Activated B cell treated with CpG ODN at 0.5 μM for 24 hours (primary cell): ENCODE results near the gene FPR3. TPM values are rescaled to one million over a fixed set of nuclear protein-coding genes. Genes with fewer than 3 reads are reported as not detected.

Source experiments
- ATAC-seq: fragments of 200-7000 bp; cut with Tn5 transposase; one replicate; pipeline ENCODE4 v1.10.0; 2021; ENCODE audit warnings: low read depth, mild to moderate bottlenecking, moderate library complexity
- CTCF ChIA-PET: fragments of 350-600 bp; sonication (Branson Sonifier 250); formaldehyde crosslinking; loops from one replicate; lab custom pipeline; 2021; ENCODE audit warnings: antibody characterized with exemption; lab: Charles Lee
- POLR2A ChIA-PET: fragments of 350-600 bp; sonication (Branson Sonifier 250); formaldehyde crosslinking; loops from one replicate; lab custom pipeline; 2021; ENCODE audit warnings: antibody characterized with exemption; lab: Charles Lee
- DNase-seq: peaks from one replicate; pipeline ENCODE4 v3.0.0; 2022
- H3K27ac Mint-ChIP-seq: one replicate; pipeline ENCODE4 v1.8.0; 2020; ENCODE audit warnings: mixed read lengths
- H3K27me3 Mint-ChIP-seq: one replicate; pipeline ENCODE4 v1.8.0; 2021; ENCODE audit warnings: mixed read lengths
- H3K36me3 Mint-ChIP-seq: one replicate; pipeline ENCODE4 v1.8.0; 2021; ENCODE audit warnings: low read depth, mixed read lengths
- H3K4me1 Mint-ChIP-seq: one replicate; pipeline ENCODE4 v1.8.0; 2021; ENCODE audit warnings: mixed read lengths
- H3K4me3 Mint-ChIP-seq: one replicate; pipeline ENCODE4 v1.8.0; 2020; ENCODE audit warnings: mild to moderate bottlenecking, mixed read lengths
- H3K9me3 Mint-ChIP-seq: one replicate; pipeline ENCODE4 v1.8.0; 2020; ENCODE audit warnings: mixed read lengths
- intact Hi-C: fragments of 100-400 bp; cut with micrococcal nuclease; formaldehyde crosslinking; loops from one replicate; pipeline ENCODE4 v1.15.1; 2024
- total RNA-seq: library from RNA; stranded (reverse); gene quantifications from 2 replicates; pipeline ENCODE4 v1.2.3, GENCODE V29; 2022
- TF ChIP-seq, protein P1 (sequence below): fragments of 200-600 bp; IDR thresholded peaks from one replicate; pipeline ENCODE4 v1.8.0; 2022; ENCODE audit warnings: antibody characterized with exemption, mild to moderate bottlenecking

Gene FPR3
- total RNA-seq, 1 donor from 2014 or later, result 0.27 TPM

GRCh38 chr19:51754109-51754508 is 40.8 kb upstream of the FPR3 start:
- TF ChIP-seq, protein P1, sequence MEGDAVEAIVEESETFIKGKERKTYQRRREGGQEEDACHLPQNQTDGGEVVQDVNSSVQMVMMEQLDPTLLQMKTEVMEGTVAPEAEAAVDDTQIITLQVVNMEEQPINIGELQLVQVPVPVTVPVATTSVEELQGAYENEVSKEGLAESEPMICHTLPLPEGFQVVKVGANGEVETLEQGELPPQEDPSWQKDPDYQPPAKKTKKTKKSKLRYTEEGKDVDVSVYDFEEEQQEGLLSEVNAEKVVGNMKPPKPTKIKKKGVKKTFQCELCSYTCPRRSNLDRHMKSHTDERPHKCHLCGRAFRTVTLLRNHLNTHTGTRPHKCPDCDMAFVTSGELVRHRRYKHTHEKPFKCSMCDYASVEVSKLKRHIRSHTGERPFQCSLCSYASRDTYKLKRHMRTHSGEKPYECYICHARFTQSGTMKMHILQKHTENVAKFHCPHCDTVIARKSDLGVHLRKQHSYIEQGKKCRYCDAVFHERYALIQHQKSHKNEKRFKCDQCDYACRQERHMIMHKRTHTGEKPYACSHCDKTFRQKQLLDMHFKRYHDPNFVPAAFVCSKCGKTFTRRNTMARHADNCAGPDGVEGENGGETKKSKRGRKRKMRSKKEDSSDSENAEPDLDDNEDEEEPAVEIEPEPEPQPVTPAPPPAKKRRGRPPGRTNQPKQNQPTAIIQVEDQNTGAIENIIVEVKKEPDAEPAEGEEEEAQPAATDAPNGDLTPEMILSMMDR, result no peak
- Mint-ChIP-seq H3K27ac (no peak overlapping the region), H3K4me1 (peaks cover 12% of the 10 kb centered on the region), H3K27me3 (no peaks in the 10 kb centered on the region), H3K36me3 (no peaks in the 10 kb centered on the region), H3K4me3 (no peak overlapping the region), H3K9me3 (peaks cover 5% of the 10 kb centered on the region)
- no peak for ATAC-seq
- ChIA-PET CTCF (no interaction called here), POLR2A (no interaction called here)
- no peak for DNase-seq
- intact Hi-C loops, result no loop called here

GRCh38 chr19:51754770-51755169 is 40.2 kb upstream of the FPR3 start:
- H3K27ac Mint-ChIP-seq, result no peak overlapping the region
- intact Hi-C loops, result no loop called here
- H3K4me3 Mint-ChIP-seq, result no peak overlapping the region
- ChIA-PET CTCF (no interaction called here), POLR2A (no interaction called here)
- H3K9me3 Mint-ChIP-seq, result peaks cover 3% of the 10 kb centered on the region
- no peaks in the 10 kb centered on the region for H3K27me3 Mint-ChIP-seq
- ATAC-seq (no peak), DNase-seq (no peak)
- TF ChIP-seq, protein P1, result no peak
- peaks cover 12% of the 10 kb centered on the region for H3K4me1 Mint-ChIP-seq
- no peaks in the 10 kb centered on the region for H3K36me3 Mint-ChIP-seq

DNA sequence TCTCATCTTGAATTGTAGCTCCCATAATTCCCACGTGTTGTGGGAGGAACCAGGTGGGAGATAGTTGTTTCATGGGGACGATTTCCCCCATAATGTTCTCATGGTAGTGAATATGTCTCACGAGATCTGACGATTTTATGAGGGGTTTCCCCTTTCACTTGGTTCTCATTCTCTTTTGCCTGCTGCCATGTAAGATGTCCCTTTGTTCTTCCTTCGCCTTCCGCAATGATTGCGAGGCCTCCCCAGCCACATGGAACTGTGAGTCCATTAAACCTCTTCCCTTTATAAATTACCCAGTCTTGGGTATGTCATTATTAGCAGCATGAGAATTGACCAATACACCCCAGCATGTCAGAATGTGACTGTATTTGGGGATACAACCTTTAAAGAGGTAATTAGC is 39.4 kb upstream of the FPR3 start:
- Mint-ChIP-seq H3K36me3 (no peaks in the 10 kb centered on the region), H3K4me3 (no peak overlapping the region), H3K4me1 (peaks cover 12% of the 10 kb centered on the region), H3K27ac (no peak overlapping the region), H3K9me3 (peaks cover 3% of the 10 kb centered on the region), H3K27me3 (no peaks in the 10 kb centered on the region)
- POLR2A ChIA-PET, result no interaction called here
- ATAC-seq (no peak), DNase-seq (no peak)
- CTCF ChIA-PET, result no interaction called here
- intact Hi-C loops, result no loop called here
- TF ChIP-seq, protein P1, result no peak

DNA sequence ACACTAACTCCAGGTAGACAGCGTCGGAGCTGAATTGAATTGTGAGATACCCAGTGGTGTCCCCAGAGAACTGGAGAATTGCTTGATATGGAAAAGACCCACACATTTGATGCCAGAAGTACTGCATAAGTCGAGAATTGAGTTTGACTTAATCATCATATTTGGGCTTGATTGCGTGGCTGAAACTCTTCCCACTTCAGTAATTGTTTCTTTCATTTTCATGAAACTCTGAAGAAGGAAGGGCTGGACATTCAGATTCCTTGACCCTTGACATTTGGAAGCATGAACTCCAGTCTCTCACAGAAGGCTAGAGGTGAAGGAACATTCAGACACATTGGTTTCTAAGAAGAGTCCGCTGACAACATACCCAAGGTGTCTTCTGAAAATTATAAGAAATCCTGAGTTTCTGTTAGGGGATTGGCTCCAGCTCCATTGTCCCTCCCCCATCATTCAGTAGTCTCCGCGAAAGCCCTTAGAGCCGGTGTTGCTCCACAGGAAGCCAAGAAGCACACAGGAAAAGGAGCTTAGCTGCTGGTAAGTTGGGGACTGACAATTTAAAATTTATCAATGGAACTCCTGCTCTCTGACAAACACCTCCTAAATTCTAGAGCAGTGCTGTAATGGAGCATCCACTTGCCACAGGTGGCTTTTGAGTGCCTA is 34.1 kb upstream of the FPR3 start, which contains the start of gene FPR2:
Gene FPR2, plus strand, starts transcription at position 484 of the 660 bp plus-strand sequence. CDS start 7,479 bp downstream, outside the sequence.
- ATAC-seq (no peak), DNase-seq (no peak)
- no peaks in the 10 kb centered on the region for H3K36me3 Mint-ChIP-seq
- intact Hi-C loops, result no loop called here
- TF ChIP-seq, protein P1, result no peak
- H3K27me3 Mint-ChIP-seq, result peaks cover 28% of the 10 kb centered on the region
- ChIA-PET POLR2A (no interaction called here), CTCF (no interaction called here)
- no peaks in the 10 kb centered on the region for H3K4me1 Mint-ChIP-seq
- H3K4me3 Mint-ChIP-seq, result no peak within 1 kb of the TSS
- no peak within 1 kb of the TSS for H3K27ac Mint-ChIP-seq
- H3K9me3 Mint-ChIP-seq, result no peaks in the 10 kb centered on the region

DNA sequence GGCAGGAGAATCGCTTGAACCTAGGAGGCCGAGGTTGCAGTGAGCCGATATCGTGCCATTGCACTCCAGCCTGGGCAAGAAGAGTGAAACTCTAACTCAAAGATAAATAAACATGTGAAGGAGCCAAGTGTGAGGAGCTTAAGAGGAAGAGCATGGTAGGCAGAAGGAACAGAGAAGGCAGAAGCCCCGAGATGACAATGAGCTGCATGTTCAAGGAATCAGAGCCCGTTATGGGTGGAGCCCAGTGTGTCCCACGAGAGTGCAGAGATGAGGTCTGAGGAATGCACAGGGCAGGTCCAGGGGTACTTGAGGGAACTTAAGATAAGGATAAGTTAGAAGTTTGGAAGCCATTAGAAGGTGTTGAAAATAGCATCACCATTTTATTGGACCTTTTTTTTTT is 33.3 kb upstream of the FPR3 start:
- CTCF ChIA-PET, result no interaction called here
- Mint-ChIP-seq H3K36me3 (no peaks in the 10 kb centered on the region), H3K27ac (no peak overlapping the region), H3K4me3 (no peak overlapping the region), H3K9me3 (no peaks in the 10 kb centered on the region), H3K27me3 (peaks cover 31% of the 10 kb centered on the region), H3K4me1 (no peaks in the 10 kb centered on the region)
- ATAC-seq (no peak), DNase-seq (no peak)
- POLR2A ChIA-PET, result no interaction called here
- TF ChIP-seq, protein P1, result no peak
- intact Hi-C loops, result no loop called here
